Fibroblast of skin of back (primary cell): ENCODE measurements around the gene THAP9. TPM values are rescaled to one million over a fixed set of nuclear protein-coding genes. Genes with fewer than 3 reads are reported as not detected.
"Not testable (repeated sequence)": the region's sequence is repeated elsewhere in the genome, so short reads cannot be mapped to it uniquely, and the experiment has no call there.

Source experiments
- DNase-seq: peaks from one replicate; pipeline ENCODE4 v3.0.0-alpha.2; 2013
- polyA plus RNA-seq, 2 experiments: library from polyadenylated mRNA; unstranded; fragments of 120-200 nt; gene quantifications; one replicate each; pipeline ENCODE4 v1.2.1, GENCODE V29; 2013; ENCODE audit not compliant: insufficient read length in 2 of 2

THAP9 gene
- 2.2 TPM for polyA plus RNA-seq (2013, experiment 1 of 2; ENCODE audit: insufficient read length)
- polyA plus RNA-seq (2013, experiment 2 of 2; ENCODE audit: insufficient read length), result 2.1 TPM

DNA sequence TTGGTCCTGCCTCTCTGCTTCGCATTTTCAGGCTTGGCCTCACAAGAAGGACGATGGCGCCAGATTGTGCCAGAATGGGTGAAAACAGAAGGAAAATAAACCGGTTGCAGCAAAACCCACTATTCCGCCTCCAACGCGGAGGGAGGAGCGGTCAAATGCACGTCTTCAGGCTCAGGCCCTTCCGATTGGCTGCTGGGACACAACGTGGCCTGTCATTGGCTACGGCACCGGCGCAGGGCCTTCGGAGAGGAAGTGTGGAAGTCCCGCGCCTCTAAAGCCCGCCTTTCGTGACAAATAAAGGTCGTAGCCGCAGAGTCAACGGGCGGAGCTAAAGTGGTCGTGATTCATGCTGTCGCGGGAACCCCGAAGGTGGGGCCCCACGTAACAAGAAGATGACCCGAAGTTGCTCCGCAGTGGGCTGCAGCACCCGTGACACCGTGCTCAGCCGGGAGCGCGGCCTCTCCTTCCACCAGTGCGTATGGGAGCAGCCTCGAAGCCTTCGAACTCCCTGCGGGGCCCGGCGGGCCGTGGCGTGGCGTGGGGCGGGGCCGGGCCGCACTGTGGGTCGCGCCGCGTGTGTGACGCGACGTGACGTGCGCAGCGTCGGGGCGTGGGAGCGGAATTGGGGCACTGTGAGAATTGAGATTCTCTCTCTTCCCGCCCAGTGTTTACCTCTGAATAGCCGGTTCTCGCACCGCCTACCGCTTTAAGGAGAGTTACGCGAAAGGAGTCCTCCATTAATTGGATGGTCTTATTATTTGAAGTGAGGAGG lies at the start of gene THAP9:
Gene THAP9 (plus strand): TSS at position 325 of the 772 bp plus-strand sequence. CDS start 68 bp downstream, at position 393.
- peak; percentile 100 for DNase-seq

GRCh38 chr4:82851318-82851717 lies 49.2 kb upstream of the THAP9 start:
- DNase-seq, result no peak

GRCh38 chr4:82851885-82852750 lies 48.4 kb upstream of the THAP9 start:
- DNase-seq, result peak; percentile 41

- DNase-seq, result no peak
These were observed 47.7 kb upstream of the THAP9 start for GRCh38 chr4:82852751-82853285.

GRCh38 chr4:82860487-82860886 lies 40.0 kb upstream of the THAP9 start:
- not testable (repeated sequence) for DNase-seq

GRCh38 chr4:82861529-82861928 lies 39.0 kb upstream of the THAP9 start:
- no peak for DNase-seq

- DNase-seq, result no peak
These were observed 36.1 kb upstream of the THAP9 start for GRCh38 chr4:82864336-82864979.

DNA sequence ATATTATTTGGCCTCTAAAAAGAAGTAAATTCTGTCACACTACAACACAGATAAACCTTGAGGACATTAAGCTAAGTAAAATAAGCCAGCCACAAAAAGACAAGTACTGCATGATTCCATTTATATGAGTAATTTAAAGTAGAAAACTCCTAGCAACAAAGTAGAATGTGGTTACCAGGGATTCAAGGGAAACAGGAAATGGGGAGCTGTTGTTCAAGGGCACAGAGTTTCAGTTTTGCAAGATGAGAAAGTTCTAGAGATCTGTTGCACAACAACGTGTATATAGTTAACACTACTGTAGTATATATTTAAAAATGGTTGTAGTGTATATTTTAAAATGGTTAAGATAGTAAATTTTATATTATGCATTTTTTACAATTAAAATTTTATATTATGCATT lies 34.9 kb upstream of the THAP9 start:
- peak; percentile 93 for DNase-seq

DNA sequence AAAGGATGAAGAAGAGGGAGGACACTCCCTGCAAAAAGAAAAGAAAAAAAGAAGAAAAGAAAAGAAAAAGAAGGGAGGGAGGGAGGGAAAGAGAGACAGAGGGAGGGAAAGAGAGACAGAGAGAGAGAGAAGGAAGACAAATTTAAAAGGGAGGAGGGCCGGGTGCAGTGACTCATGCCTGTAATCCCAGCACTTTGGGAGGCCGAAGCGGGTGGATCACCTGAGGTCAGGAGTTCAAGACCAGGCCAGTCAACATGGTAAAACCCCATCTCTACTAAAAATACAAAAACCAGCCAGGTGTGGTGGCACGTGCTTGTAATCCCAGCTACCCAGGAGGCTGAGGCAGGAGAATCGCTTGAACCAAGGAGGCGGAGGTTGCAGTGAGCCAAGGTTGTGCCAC lies 34.5 kb upstream of the THAP9 start:
- DNase-seq, result peak; percentile 23

- DNase-seq, result peak; percentile 69
These were observed 33.7 kb upstream of the THAP9 start for GRCh38 chr4:82866706-82867385.

GRCh38 chr4:82868572-82868971 lies 32.0 kb upstream of the THAP9 start:
- no peak for DNase-seq

DNA sequence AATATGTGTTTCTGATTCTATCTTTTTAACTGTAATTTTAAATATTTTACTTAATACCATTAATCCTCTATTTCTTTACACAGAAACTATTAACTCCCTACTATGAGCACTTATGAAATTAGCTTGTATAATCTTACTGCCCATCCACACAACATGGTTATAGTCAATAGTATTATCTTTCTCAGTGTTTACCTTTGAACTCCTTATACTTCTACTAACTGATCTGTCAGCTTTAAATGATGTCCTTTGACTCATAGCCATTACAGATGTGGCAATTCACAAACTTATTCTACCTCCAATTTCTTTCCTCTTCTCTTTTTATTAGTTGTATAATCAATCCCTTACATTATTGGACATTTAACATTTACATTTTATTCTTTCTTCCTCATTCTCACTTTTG lies 15.1 kb upstream of the THAP9 start:
- DNase-seq, result no peak

GRCh38 chr4:82886147-82886942 lies 14.2 kb upstream of the THAP9 start:
- DNase-seq, result no peak

GRCh38 chr4:82889287-82889686 lies 11.2 kb upstream of the THAP9 start:
- no peak for DNase-seq

DNA sequence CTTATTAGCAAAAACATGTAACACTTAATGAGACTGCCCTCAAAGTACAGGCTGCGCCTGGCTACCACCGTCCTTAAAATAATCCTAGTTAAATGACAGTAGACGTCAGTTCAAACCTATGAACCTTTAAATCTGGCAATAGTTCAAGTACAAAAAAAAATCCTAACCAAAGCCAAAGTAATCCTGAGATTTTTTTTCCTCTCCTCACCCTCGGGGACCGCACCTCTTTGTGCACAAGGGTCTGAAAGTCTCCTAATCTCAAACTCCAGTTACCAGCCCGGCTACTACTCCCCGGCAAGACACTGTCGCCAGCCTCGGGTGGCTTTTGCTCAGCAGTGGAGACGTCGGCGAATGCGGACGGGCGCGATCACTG lies 10.0 kb upstream of the THAP9 start:
- no peak for DNase-seq

GRCh38 chr4:82890901-82891706 lies 9.4 kb upstream of the THAP9 start, which contains the start of gene SEC31A:
TSS of gene SEC31A (minus strand) at chr4:82891153. CDS start at chr4:82881936, 9,217 bp downstream.
- DNase-seq, result peak; percentile 95

DNA sequence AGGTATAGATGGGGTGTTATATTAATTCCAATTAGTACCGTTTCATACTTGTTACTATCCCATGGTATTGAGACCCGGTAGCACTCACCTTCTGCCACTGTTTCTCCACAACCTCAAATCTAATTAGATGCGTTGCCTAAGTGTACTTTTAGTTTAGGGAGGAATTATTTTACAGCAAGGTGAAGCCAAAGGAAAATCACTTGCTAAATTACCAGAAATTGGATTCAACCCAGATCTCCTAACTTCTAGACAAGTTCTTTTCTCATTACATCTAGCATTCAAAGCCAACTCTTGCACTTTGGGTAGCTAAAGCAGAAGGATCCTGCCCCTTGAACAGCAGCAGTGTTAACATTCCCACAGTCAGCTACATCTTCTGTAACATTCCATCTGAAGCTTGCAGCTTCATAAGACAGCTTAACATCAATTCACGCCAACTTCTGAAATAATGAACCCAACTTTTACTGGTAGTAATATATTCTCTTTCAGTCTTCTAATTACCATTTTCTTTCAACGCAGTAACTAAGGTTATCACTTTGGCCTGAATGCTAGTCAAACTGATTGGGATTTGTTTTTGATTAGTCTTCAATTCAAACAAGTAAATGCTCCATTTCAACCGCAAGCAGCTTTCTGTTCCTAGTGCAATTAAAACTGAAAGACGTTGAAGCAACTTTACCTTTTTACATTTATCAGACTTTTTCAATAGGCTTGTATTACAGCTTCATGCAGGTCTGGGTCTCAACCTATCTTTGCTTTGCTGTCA lies 8.6 kb upstream of the THAP9 start:
- DNase-seq, result no peak

DNA sequence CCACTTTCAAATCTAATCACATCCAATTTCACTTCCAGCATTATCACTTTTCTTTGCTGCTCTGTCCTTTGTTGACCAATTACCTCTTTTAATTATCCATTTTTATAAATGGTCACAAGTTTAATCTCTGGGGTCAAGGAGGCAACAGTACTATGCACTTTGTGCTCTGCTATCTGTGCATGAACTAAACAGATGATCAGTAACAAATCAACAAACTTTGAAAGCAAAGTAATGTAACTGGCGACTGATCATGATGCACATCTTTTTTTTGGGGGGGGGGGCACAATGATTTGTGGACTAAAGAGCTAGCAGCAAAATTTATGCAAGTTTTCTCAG lies 8.1 kb upstream of the THAP9 start:
- no peak for DNase-seq

DNA sequence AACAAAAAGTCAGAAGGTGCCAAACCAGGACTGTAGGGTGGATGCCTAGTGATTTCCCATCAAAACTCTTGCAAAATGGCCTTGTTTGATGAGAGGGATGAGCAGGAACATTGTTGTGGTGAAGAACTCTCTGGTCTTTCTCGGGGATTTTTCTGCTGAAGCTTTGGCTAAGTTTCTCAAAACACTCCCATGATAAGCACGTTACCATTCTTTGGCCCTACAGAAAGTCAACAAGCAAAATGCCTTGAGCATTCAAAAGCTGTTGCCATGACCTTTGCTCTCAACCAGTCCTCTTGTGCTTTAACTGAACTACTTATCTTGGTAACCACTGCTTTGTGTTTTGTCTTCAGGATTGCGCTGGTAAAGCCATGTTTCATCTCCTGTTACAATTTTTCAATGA lies 6.6 kb upstream of the THAP9 start:
- DNase-seq, result no peak

DNA sequence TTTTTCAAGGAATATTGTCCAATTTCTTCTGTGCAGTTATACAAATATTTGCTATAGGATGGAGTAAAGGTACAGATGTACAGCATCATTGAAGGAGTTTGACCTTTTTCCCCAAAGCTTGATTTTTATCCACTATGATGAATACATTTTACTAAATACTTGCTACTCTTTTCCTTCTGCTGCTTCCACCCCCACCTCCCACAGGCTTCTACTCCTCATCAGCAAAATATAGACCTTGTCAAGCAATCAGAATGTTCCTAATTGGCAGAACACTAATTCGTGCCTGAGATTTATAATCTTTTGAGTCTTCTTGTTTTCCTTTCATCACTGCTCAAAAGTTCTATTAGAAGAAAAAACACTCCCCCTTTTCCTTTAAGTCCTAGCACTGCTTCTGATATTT lies 3.8 kb upstream of the THAP9 start:
- DNase-seq, result no peak
